ENCODE measurements around the gene ARHGAP15. TPM values are rescaled to one million over a fixed set of nuclear protein-coding genes. Genes with fewer than 3 reads are reported as not detected.

ARHGAP15 gene
- total RNA-seq, 1 experiment from 2014 or later, result not detected

GRCh38 chr2:143311426-143311825, 182.2 kb downstream of the ARHGAP15 start:
- no peak overlapping the region for H2AFZ ChIP-seq
- no TSS peak for BruUV-seq (replicated peaks)

DNA sequence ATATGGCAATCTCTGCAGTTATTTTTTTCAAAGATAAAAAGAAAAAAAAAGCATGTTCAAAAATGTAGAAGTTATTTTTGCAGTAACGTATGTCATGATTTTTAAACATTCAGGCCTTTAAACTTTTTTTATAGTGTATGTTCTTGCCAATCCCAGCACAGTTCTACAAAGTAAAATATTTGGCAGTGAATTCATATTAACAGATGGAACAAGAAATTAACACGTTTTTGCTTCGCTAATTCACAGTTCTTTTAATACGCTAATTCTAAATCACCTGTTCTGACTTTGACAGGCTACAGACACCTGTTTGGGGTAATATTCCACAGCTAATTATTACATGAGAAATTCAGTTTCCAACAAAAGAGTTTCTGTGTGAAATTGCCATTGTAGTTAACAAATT, 183.2 kb downstream of the ARHGAP15 start:
- intact Hi-C loops (cut with micrococcal nuclease; ENCODE audit: unreplicated experiment), result no loop called here
- H3K4me1 ChIP-seq (replicated peaks; ENCODE audit: insufficient read depth), result no peaks in the 10 kb centered on the region
- no peaks in the 10 kb centered on the region for H3K9me2 ChIP-seq (ENCODE audit: insufficient read depth)
- no peaks in the 10 kb centered on the region for H3K36me3 ChIP-seq (ENCODE audit: low read depth)
- DNase-seq, result no peak
- H3K4me3 ChIP-seq, result no peak overlapping the region
- H3K27ac ChIP-seq, result no peak overlapping the region
- H3F3A ChIP-seq (ENCODE audit: insufficient read depth, low read depth), result no peaks in the 10 kb centered on the region
- no peaks in the 10 kb centered on the region for H4K20me1 ChIP-seq (ENCODE audit: insufficient read depth)
- no peak overlapping the region for H2AFZ ChIP-seq
- TF ChIP-seq, protein P1, sequence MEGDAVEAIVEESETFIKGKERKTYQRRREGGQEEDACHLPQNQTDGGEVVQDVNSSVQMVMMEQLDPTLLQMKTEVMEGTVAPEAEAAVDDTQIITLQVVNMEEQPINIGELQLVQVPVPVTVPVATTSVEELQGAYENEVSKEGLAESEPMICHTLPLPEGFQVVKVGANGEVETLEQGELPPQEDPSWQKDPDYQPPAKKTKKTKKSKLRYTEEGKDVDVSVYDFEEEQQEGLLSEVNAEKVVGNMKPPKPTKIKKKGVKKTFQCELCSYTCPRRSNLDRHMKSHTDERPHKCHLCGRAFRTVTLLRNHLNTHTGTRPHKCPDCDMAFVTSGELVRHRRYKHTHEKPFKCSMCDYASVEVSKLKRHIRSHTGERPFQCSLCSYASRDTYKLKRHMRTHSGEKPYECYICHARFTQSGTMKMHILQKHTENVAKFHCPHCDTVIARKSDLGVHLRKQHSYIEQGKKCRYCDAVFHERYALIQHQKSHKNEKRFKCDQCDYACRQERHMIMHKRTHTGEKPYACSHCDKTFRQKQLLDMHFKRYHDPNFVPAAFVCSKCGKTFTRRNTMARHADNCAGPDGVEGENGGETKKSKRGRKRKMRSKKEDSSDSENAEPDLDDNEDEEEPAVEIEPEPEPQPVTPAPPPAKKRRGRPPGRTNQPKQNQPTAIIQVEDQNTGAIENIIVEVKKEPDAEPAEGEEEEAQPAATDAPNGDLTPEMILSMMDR (conservative IDR thresholded peaks at IDR 0.05), result no peak
- TF ChIP-seq EZH2 (IDR thresholded peaks at IDR 0.05; ENCODE audit: low read depth), result no peak
- no peak overlapping the region for H3K4me2 ChIP-seq
- no peaks in the 10 kb centered on the region for H3K9me3 ChIP-seq (ENCODE audit: insufficient read depth, low read depth)
- no peaks in the 10 kb centered on the region for H3K27me3 ChIP-seq (ENCODE audit: insufficient read depth, low read depth)
- CTCF ChIA-PET, result no interaction called here
- H3K79me2 ChIP-seq (ENCODE audit: low read depth), result no peaks in the 10 kb centered on the region
- POLR2A ChIA-PET (ENCODE audit: unreplicated experiment), result no interaction called here
- BruUV-seq (replicated peaks), result no TSS peak

More at GRCh38 chr2:143311426-143311825, 182.2 kb downstream of the ARHGAP15 start:
- no peaks in the 10 kb centered on the region for H4K20me1 ChIP-seq (ENCODE audit: insufficient read depth)
- POLR2A ChIA-PET (ENCODE audit: unreplicated experiment), result no interaction called here
- H3K4me2 ChIP-seq, result no peak overlapping the region
- H3K27me3 ChIP-seq (ENCODE audit: insufficient read depth, low read depth), result no peaks in the 10 kb centered on the region
- H3K36me3 ChIP-seq (ENCODE audit: low read depth), result no peaks in the 10 kb centered on the region
- no peaks in the 10 kb centered on the region for H3K9me3 ChIP-seq (ENCODE audit: insufficient read depth, low read depth)
- no peak for DNase-seq
- no peaks in the 10 kb centered on the region for H3K79me2 ChIP-seq (ENCODE audit: low read depth)
- H3K4me3 ChIP-seq, result no peak overlapping the region
- no peak overlapping the region for H3K27ac ChIP-seq
- no peaks in the 10 kb centered on the region for H3K4me1 ChIP-seq (replicated peaks; ENCODE audit: insufficient read depth)
- H3K9me2 ChIP-seq (ENCODE audit: insufficient read depth), result no peaks in the 10 kb centered on the region
- intact Hi-C loops (cut with micrococcal nuclease; ENCODE audit: unreplicated experiment), result no loop called here
- CTCF ChIA-PET, result no interaction called here
- TF ChIP-seq, protein P1 (conservative IDR thresholded peaks at IDR 0.05), result no peak
- no peak for TF ChIP-seq EZH2 (IDR thresholded peaks at IDR 0.05; ENCODE audit: low read depth)
- H3F3A ChIP-seq (ENCODE audit: insufficient read depth, low read depth), result no peaks in the 10 kb centered on the region

DNA sequence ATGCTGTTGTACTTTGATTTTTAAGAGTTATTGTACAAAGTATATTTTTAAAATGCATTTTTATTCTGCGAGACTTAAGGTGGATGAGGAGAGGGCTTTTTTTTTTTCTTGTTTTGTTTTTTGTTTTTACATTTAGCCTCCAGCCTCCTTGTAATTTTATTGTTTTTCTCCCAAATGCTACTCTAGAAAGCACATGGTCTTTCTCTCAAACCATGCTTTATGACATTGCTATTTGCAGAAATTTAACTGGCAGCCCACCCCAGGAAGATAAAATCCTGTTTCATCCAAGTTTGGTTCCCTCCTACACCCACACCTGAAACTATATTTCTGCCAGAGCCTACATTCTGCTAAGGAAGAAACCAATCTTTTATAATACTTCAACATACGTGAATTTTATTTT, 184.6 kb downstream of the ARHGAP15 start:
- Histone ChIP-seq H3F3A (ENCODE audit: insufficient read depth, low read depth) (no peaks in the 10 kb centered on the region), H3K27ac (no peak overlapping the region), H2AFZ (no peak overlapping the region), H3K79me2 (ENCODE audit: low read depth) (no peaks in the 10 kb centered on the region), H3K27me3 (ENCODE audit: insufficient read depth, low read depth) (no peaks in the 10 kb centered on the region), H3K36me3 (ENCODE audit: low read depth) (no peaks in the 10 kb centered on the region), H3K4me2 (no peak overlapping the region), H3K4me1 (replicated peaks; ENCODE audit: insufficient read depth) (no peaks in the 10 kb centered on the region), H3K9me2 (ENCODE audit: insufficient read depth) (no peaks in the 10 kb centered on the region), H4K20me1 (ENCODE audit: insufficient read depth) (no peaks in the 10 kb centered on the region), H3K9me3 (ENCODE audit: insufficient read depth, low read depth) (no peaks in the 10 kb centered on the region), H3K4me3 (no peak overlapping the region)
- ChIA-PET POLR2A (ENCODE audit: unreplicated experiment) (no interaction called here), CTCF (no interaction called here)
- TF ChIP-seq, protein P1 (conservative IDR thresholded peaks at IDR 0.05), result no peak
- no peak for DNase-seq
- no TSS peak for BruUV-seq (replicated peaks)
- intact Hi-C loops (cut with micrococcal nuclease; ENCODE audit: unreplicated experiment), result no loop called here
